Stimulated activated CD8-positive, alpha-beta memory T cell treated with anti-CD3 and anti-CD28 coated beads, Interleukin-12 subunit alpha, Interleukin-12 subunit beta, amount 100 ng/mL, for 24 hours (primary cell): ENCODE results near the gene PRMT3.
"Not testable (repeated sequence)": the region's sequence is repeated elsewhere in the genome, so short reads cannot be mapped to it uniquely, and the experiment has no call there.

Experiments used
- DNase-seq: peaks from one replicate; pipeline ENCODE4 v3.0.0-alpha.2; 2020; ENCODE audit errors: extremely low read depth

Gene PRMT3

GRCh38 chr11:20374741-20375300, 12.7 kb upstream of the PRMT3 start:
- DNase-seq: no peak

GRCh38 chr11:20376162-20376730, 11.3 kb upstream of the PRMT3 start:
- no peak for DNase-seq

- DNase-seq: not testable (repeated sequence)
These were observed 1.5 kb upstream of the PRMT3 start for GRCh38 chr11:20385996-20386395.

GRCh38 chr11:20388096-20389055, 860 bp downstream of the PRMT3 start:
- DNase-seq: no peak

- DNase-seq: no peak
These were observed 9.8 kb downstream of the PRMT3 start for GRCh38 chr11:20397281-20397680.

GRCh38 chr11:20399498-20399897, 12.0 kb downstream of the PRMT3 start:
- no peak for DNase-seq

GRCh38 chr11:20403059-20403458, 15.5 kb downstream of the PRMT3 start:
- no peak for DNase-seq

- DNase-seq: no peak
These were observed 19.0 kb downstream of the PRMT3 start for GRCh38 chr11:20406484-20406883.

GRCh38 chr11:20407344-20407743, 19.8 kb downstream of the PRMT3 start:
- no peak for DNase-seq

- no peak for DNase-seq
These were observed 27.9 kb downstream of the PRMT3 start for GRCh38 chr11:20415432-20415831.

- no peak for DNase-seq
These were observed 30.3 kb downstream of the PRMT3 start for GRCh38 chr11:20417771-20418170.

- no peak for DNase-seq
These were observed 34.4 kb downstream of the PRMT3 start for GRCh38 chr11:20421946-20422345.

- no peak for DNase-seq
These were observed 41.7 kb downstream of the PRMT3 start for GRCh38 chr11:20429216-20429615.

GRCh38 chr11:20438637-20439036, 51.1 kb downstream of the PRMT3 start:
- no peak for DNase-seq

- no peak for DNase-seq
These were observed 56.1 kb downstream of the PRMT3 start for GRCh38 chr11:20443596-20443995.

- DNase-seq: no peak
These were observed 57.0 kb downstream of the PRMT3 start for GRCh38 chr11:20444535-20444934.

- no peak for DNase-seq
These were observed 61.3 kb downstream of the PRMT3 start for GRCh38 chr11:20448834-20449233.

- DNase-seq: no peak
These were observed 63.3 kb downstream of the PRMT3 start for GRCh38 chr11:20450829-20451228.

- no peak for DNase-seq
These were observed 64.1 kb downstream of the PRMT3 start for GRCh38 chr11:20451568-20451967.

- DNase-seq: no peak
These were observed 65.1 kb downstream of the PRMT3 start for GRCh38 chr11:20452585-20452984.

GRCh38 chr11:20453657-20454316, 66.3 kb downstream of the PRMT3 start:
- DNase-seq: no peak
